ENCODE results near the gene EMC8.
A peak's percentile ranks its signal among the peaks of the same experiment; 100 is the strongest.

Gene EMC8

DNA sequence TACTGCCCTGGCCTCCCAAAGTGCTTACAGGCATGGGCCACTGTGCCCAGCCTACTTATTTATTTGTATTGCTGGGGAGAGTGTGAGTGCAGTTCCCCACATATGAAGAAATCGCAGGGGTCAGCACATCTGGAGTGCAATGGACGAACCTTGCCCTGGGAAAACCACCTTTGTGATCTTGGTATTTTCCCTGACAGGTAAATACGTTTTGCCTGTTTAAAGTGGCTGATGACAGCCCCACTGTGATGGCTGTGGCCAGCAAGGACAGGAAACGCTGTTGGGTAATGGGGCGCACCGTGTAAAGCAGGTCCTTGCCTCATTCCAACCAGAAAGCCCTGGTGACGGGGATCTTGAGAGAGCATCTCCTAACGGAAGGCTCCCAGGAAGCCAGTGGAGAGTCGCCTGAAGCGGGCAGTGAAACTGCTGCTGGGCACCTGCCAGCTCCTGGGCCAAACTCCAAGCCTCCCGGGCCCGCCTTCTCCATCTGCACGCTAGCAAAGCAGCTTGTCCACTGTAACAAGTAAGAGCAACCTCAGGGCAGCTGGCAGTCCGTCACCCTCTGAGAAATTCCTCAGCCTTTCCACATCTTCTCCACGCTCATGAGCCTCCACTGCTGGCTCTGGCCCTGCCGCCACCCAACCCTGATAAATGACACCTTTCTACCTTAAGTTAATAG is 17.5 kb downstream of the EMC8 start:
- DNase-seq = no peak

- DNase-seq = no peak
These were observed 18.2 kb downstream of the EMC8 start for GRCh38 chr16:85781156-85781555.

- no peak for DNase-seq
These were observed 19.1 kb downstream of the EMC8 start for GRCh38 chr16:85780281-85780680.

DNA sequence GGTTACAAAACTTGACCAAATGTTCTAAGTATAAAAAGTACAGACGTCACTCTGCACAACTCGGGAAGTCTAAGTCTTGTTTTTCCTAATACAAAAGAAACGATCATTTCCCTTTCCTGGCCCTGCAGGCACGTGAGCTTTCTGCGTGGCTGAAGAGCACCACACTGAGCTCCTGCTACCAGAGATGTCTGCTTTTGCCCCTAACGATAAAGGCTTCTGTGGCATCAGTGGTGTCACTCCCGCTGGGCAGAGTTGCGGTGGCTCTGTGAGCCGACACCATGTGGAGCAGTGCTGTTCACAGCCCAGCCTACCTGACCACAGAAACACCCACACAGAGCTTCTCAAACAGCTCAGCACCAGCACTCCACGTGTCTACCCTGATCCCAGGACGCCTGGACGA is 20.5 kb downstream of the EMC8 start:
- DNase-seq = no peak

- DNase-seq = no peak
These were observed 21.6 kb downstream of the EMC8 start for GRCh38 chr16:85777583-85778310.

GRCh38 chr16:85774811-85775210 is 24.5 kb downstream of the EMC8 start:
- DNase-seq = no peak

DNA sequence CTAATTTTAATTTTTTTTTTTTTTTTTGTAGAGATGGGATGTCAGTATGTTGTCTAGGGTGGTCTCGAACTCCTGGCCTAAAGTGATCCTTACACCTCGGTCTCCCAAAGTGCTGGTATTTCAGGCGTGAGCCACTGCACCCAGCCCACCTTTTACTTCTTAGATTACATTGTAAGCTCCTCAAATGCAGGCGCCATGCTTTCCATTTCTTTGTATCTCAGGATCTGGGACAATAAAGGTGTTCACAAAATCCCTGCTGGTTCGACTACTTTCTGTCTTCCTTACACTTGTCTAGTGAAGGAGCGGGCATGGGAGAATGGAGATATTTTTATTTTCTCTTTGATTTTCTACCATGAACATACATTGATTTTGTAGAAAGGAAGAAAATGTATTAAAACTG is 25.2 kb downstream of the EMC8 start:
- DNase-seq = no peak

- no peak for DNase-seq
These were observed 26.3 kb downstream of the EMC8 start for GRCh38 chr16:85773044-85773443.

DNA sequence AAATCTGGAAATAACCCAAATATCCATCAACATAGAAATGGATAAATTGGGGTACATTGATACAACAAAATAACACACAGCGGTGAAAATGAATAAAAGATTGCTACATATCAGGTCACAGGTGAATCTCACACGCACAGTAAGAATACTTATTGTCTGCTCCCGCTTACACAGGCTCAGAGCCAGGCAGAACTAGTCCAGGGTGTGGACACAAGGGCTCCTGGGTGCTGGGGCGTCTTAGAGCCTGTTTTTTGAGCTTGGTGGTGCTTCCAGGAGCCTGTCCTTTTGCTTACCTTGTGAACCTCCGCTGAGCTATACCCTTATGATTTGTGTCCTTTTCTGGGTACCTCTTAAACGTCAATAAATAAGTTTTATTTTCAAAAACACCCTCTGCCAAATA is 28.6 kb downstream of the EMC8 start:
- no peak for DNase-seq

- no peak for DNase-seq
These were observed 31.1 kb downstream of the EMC8 start for GRCh38 chr16:85768199-85768598.

- no peak for DNase-seq
These were observed 31.8 kb downstream of the EMC8 start for GRCh38 chr16:85767531-85767930.

DNA sequence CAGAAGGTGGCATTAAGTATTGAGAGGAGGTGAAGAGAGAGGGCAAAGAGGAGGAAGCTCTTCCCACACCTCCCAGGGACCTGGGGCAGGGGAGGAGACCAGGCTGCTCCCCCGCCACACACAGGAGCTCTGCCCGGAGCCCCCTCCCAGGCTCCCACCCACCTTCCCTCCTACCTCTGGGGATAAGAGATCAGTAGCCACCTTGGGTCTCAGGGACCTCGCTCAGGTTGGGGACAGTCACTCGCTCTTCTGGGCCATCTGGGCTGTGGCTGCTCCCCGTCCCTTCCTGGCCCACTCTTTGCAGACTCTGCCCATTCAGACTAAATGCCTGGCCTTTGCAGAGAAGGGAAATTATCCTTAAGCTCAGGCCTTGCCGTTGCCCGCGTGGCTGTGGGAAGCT is 33.6 kb downstream of the EMC8 start:
- DNase-seq = no peak

DNA sequence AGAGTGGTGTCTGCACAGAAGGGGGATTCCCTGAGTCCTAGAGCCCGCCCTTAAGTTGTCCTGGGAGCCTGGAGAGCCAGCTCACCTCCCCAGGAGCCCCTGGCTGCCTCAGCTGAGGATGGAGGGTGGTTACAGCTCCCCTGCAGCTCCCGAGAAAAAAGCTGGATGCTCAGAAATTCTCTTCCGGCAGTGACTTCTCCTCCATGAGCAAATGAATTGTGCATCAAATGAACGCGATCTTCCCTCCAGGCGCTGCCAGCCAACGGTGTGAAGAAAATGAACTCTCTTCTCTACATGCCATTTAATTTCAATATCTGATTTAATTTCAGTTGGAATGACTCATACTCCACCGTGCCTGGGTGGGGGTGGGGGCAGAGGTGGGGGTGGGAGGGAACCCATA is 34.1 kb downstream of the EMC8 start:
- no peak for DNase-seq

DNA sequence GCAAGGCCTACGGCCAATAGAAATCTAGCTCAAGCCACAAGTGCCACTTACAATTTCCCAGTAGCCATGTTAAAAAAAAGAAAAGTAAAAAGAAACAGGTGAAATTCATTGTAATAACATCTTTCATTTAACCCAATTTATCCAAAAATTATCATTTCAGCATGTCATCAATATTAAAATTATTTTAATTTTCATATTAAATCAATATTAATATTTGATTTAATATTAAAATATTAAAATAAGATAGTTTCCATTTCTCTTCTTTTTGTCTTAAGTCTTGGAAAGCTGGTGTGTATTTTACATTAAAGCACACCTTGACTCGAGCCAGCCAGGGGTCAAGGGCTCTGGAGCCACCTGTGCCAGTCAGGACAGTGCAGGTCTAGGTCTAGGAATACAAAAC is 35.7 kb downstream of the EMC8 start:
- no peak for DNase-seq

- DNase-seq = no peak
These were observed 36.4 kb downstream of the EMC8 start for GRCh38 chr16:85762970-85763369.

- DNase-seq = no peak
These were observed 37.5 kb downstream of the EMC8 start for GRCh38 chr16:85761861-85762260.

DNA sequence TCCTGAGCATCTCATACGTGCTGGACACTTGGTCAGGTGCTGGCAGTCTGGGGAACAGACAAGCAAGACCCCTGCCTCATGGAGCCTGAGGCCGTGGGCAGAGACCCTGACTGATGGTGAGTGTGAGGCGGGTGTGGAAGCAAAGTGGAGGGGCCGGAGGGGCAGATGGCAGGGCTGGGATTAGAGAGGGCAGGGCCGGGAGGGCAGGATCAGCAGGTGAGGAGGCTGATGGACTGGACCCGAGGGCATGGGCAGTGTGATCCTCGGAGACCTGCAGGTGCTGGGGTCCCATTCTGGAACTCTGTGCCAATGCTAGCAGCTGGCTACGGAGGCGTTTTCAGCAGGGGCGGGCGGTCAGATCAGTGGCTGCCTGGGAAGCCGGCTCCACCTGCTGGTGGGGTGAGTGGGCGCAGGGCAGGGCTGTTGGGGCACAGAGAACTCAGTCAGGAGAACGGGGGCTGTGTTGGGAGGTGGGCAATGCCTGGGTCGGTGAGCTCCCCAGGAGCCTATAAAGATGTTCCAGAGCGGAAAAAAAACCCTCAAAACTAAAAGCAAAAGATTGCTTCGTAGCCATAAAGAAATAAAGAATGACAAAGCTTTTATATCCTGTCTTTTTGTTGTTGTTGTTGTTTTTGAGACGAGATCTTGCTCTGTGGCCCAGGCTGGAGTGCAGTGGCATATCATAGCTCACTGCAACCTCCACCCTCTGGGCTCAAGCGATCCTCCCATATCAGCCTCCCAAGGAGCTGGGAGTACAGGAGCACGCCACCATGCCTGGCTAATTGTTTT is 39.5 kb downstream of the EMC8 start:
- peak in 1 of 2 experiments; percentile 28 for DNase-seq

- no peak for DNase-seq
These were observed 40.2 kb downstream of the EMC8 start for GRCh38 chr16:85759136-85759535.

- peak in 1 of 2 experiments; percentile 34 for DNase-seq
These were observed 42.0 kb downstream of the EMC8 start for GRCh38 chr16:85757341-85757822.

DNA sequence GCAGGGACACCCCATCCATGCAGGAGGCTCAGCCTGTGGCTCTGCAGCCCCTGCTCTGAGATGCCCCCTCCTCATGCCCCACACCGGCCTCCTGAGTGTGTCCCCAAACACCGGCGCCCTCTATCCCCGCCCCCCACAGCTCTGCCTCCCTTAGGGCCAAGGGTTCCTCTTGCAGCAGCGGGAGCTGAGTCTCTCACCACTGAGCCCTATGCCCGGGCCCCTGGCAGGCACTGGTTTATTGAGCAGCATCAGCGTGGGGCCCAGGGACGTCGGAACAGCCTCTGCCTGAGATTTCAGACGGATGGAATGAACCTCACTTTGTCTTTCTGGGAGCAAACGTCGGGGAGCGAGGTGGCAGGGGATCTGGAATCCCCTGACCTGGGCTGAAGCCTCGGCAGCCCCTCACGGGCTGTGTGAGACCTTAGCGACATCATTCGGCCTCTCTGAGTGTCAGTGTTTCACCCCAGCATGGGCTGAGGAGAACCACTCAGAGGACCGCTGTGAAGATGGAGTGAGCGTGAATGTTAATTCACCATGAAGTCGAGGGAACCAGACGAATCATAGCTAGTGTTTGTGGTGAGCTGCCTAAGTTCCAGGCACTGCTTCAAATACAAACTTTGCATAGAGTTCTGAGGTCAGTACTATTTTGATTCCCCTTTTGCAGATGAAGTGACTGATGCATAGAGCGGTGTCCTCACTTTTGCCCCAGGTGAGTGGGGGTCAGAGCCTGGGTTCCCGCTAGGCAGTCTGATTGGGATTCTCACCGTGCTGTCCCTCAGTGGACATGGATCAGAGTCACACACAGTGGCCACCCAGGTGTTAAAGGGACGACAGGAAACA is 43.2 kb downstream of the EMC8 start:
- no peak for DNase-seq

GRCh38 chr16:85754413-85754812 is 44.9 kb downstream of the EMC8 start:
- DNase-seq = no peak

DNA sequence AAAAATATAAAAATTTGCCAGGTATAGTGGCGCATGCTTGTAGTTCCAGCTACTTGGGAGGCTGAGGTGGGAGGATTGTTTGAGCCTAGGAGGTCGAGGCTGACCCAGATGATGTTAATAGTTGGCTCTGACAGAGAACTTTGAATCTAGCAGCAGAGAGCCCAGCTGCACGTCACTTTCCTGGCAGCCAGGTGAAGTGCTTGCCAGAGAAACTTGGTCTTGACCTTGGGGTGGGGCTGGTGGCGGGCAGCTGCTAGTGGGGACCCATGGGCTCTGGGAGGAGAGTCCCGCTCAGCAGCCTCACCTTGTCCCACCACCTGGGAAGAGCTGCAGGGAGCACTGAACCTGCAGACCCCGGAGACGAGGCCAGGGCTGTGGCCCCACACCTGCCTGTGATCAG is 45.4 kb downstream of the EMC8 start:
- no peak for DNase-seq

- DNase-seq = no peak
These were observed 45.8 kb downstream of the EMC8 start for GRCh38 chr16:85753559-85753958.

Measured in NCI-H526 (cell line).